Smooth muscle cell (in vitro differentiated cells): ENCODE measurements around the gene GOPC. TPM values are rescaled to one million over a fixed set of nuclear protein-coding genes. Genes with fewer than 3 reads are reported as not detected.
A peak's percentile ranks its signal among the peaks of the same experiment; 100 is the strongest.

Experiments used
- DNase-seq: peaks from one replicate; lab custom pipeline; 2025; ENCODE audit not compliant: unreplicated experiment; lab: John Stamatoyannopoulos, UW
- H2AFZ ChIP-seq: fragments of 200-600 bp; sonication (generic); 2 replicates; pipeline ENCODE4 v1.6.0; 2016; ENCODE audit warnings: antibody characterized with exemption, low read depth, mild to moderate bottlenecking
- H3F3A ChIP-seq: fragments of 200-600 bp; sonication (generic); 2 replicates; pipeline ENCODE4 v1.6.0; 2017; ENCODE audit warnings: antibody characterized with exemption, low read depth
- H3K27ac ChIP-seq: fragments of 200-600 bp; sonication (generic); 2 replicates; pipeline ENCODE4 v1.5.1; 2016; ENCODE audit warnings: low read depth, mild to moderate bottlenecking
- H3K27me3 ChIP-seq: fragments of 200-600 bp; sonication (generic); 2 replicates; pipeline ENCODE4 v1.6.1; 2016; ENCODE audit warnings: low read depth, mild to moderate bottlenecking
- H3K36me3 ChIP-seq: fragments of 200-600 bp; sonication (generic); 2 replicates; pipeline ENCODE4 v1.5.1; 2016; ENCODE audit warnings: low read depth
- H3K4me1 ChIP-seq: fragments of 200-600 bp; sonication (generic); 2 replicates; pipeline ENCODE4 v1.5.1; 2016; ENCODE audit warnings: low read depth
- H3K4me2 ChIP-seq: fragments of 200-600 bp; sonication (generic); 2 replicates; pipeline ENCODE4 v1.6.0; 2016; ENCODE audit warnings: mild to moderate bottlenecking
- H3K4me3 ChIP-seq: fragments of 200-600 bp; sonication (generic); 2 replicates; pipeline ENCODE4 v1.5.1; 2016; ENCODE audit warnings: mild to moderate bottlenecking
- H3K79me2 ChIP-seq: fragments of 200-600 bp; sonication (generic); 2 replicates; pipeline ENCODE4 v1.6.0; 2016; ENCODE audit warnings: low read depth, mild to moderate bottlenecking
- H3K9ac ChIP-seq: fragments of 200-600 bp; sonication (generic); 2 replicates; pipeline ENCODE4 v1.6.0; 2016; ENCODE audit warnings: low read depth
- H3K9me3 ChIP-seq: fragments of 200-600 bp; sonication (generic); replicated peaks from 2 replicates; pipeline ENCODE4 v1.5.1; 2016; ENCODE audit warnings: low read depth
- H4K20me1 ChIP-seq: fragments of 200-600 bp; sonication (generic); 2 replicates; pipeline ENCODE4 v1.6.0; 2016; ENCODE audit warnings: low read depth
- WGBS: methylation state at CpG from one replicate; pipeline ENCODE4 v1.1.7; 2016; ENCODE audit warnings: low lambda C conversion rate; 5-methylcytosine and 5-hydroxymethylcytosine counted together
- polyA plus RNA-seq: library from polyadenylated mRNA; unstranded; fragments of >200 nt; fragmentation: Nextera tagmentation; extraction: Ambion mirVana; gene quantifications from 2 replicates; pipeline ENCODE4 v1.2.1, GENCODE V29; 2016
- total RNA-seq: library from RNA; depleted of rRNA; stranded (reverse); fragments of >200 nt; gene quantifications from 2 replicates; pipeline ENCODE4 v1.2.3, GENCODE V29; 2014
- TF ChIP-seq, protein P1 (sequence below): fragments of 200-600 bp; sonication (generic); IDR thresholded peaks from 2 replicates; pipeline ENCODE4 v1.5.1; 2017; ENCODE audit warnings: borderline replicate concordance, mild to moderate bottlenecking, antibody characterized with exemption; ENCODE audit not compliant: insufficient read depth, poor library complexity, severe bottlenecking

GOPC gene
- total and polyA plus RNA-seq, 2 experiments from 2014 or later, result 26.5 to 73.7 TPM

DNA sequence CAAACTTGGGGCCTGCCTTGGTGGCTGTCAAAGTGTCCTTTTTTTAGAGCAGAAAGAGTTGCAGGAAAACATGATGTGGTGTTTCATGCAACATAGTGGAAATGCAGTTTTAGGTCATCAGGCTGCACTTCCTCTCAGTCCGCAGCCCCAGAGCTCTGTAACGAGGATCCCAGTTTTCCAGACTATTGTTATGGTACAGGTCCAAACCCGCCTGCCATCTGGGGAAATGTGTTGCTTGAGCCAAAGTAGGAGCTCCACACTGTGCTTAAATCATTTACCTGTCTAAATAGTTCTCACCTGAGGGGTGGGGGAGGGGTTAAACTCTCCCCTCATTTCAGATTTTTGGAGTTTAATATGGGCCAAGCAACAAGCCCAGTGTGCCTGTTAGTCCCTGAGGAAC is 59.8 kb downstream of the GOPC start:
- Histone ChIP-seq H3K9ac (no peak overlapping the region), H3K4me1 (no peaks in the 10 kb centered on the region), H3K79me2 (no peaks in the 10 kb centered on the region), H3F3A (no peaks in the 10 kb centered on the region), H3K4me3 (no peak overlapping the region), H3K36me3 (peaks cover 14% of the 10 kb centered on the region), H2AFZ (no peak overlapping the region), H4K20me1 (no peaks in the 10 kb centered on the region), H3K27me3 (no peaks in the 10 kb centered on the region), H3K9me3 (no peaks in the 10 kb centered on the region), H3K27ac (peak overlapping the region; percentile 1), H3K4me2 (no peak overlapping the region)
- WGBS, result 74% methylated on average over 3 of the region's 3 CpGs
- DNase-seq, result no peak
- TF ChIP-seq, protein P1, sequence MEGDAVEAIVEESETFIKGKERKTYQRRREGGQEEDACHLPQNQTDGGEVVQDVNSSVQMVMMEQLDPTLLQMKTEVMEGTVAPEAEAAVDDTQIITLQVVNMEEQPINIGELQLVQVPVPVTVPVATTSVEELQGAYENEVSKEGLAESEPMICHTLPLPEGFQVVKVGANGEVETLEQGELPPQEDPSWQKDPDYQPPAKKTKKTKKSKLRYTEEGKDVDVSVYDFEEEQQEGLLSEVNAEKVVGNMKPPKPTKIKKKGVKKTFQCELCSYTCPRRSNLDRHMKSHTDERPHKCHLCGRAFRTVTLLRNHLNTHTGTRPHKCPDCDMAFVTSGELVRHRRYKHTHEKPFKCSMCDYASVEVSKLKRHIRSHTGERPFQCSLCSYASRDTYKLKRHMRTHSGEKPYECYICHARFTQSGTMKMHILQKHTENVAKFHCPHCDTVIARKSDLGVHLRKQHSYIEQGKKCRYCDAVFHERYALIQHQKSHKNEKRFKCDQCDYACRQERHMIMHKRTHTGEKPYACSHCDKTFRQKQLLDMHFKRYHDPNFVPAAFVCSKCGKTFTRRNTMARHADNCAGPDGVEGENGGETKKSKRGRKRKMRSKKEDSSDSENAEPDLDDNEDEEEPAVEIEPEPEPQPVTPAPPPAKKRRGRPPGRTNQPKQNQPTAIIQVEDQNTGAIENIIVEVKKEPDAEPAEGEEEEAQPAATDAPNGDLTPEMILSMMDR, result no peak

DNA sequence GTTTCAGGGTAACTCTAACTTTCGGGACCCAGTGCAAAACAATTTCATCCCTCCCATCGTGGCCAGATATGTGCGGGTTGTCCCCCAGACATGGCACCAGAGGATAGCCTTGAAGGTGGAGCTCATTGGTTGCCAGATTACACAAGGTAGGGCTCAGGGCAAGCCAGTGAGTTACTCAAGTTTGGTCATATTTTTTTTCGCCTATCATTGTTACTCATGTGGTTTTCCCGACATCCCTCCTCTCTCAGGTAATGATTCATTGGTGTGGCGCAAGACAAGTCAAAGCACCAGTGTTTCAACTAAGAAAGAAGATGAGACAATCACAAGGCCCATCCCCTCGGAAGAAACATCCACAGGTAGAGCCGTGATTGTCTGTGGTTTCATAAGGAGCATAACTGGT is 61.6 kb downstream of the GOPC start:
- Histone ChIP-seq H3F3A (no peaks in the 10 kb centered on the region), H3K9ac (no peak overlapping the region), H4K20me1 (no peaks in the 10 kb centered on the region), H3K27me3 (no peaks in the 10 kb centered on the region), H3K27ac (peak overlapping the region; percentile 50), H3K79me2 (no peaks in the 10 kb centered on the region), H2AFZ (no peak overlapping the region), H3K4me3 (no peak overlapping the region), H3K4me2 (no peak overlapping the region), H3K36me3 (peaks cover 14% of the 10 kb centered on the region), H3K9me3 (no peaks in the 10 kb centered on the region), H3K4me1 (no peaks in the 10 kb centered on the region)
- no peak for DNase-seq
- 80% methylated on average over 8 of the region's 8 CpGs for WGBS
- TF ChIP-seq, protein P1, result no peak

DNA sequence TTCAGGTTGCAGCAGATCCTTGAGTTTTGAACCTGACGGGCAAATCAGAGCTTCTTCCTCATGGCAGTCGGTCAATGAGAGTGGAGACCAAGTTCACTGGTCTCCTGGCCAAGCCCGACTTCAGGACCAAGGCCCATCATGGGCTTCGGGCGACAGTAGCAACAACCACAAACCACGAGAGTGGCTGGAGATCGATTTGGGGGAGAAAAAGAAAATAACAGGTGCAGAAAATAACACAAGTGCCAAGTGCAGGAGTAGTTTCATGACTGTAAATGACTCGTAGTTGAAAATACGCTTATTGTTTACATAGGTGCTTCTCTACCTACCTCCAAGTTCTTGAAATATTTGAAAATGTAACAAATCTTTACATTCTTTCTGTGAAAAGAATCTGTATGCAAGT is 63.7 kb downstream of the GOPC start:
- H3K36me3 ChIP-seq, result peaks cover 14% of the 10 kb centered on the region
- 93% methylated on average over 9 of the region's 9 CpGs for WGBS

DNA sequence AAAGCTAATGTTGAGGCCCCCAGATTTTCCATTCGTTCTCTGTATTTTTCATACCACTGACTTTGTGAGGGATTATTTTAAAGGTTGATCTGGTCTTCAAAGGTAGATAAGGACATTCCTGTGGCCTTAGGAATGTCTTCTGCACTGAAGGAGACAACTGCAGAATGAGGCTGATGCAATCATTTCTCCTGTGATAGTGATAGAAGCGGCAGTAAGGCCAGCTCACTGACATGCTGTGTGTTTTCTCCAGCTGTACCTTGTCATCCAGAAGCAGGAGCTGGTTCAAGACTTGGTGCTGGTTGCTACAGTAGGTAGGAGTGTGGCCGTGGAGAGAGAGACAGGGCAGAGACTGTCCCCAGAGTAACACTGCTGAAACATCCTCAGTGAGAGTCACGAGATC is 66.0 kb downstream of the GOPC start:
- H3K79me2 ChIP-seq, result no peaks in the 10 kb centered on the region
- peaks cover 14% of the 10 kb centered on the region for H3K36me3 ChIP-seq
- TF ChIP-seq, protein P1, result no peak
- no peaks in the 10 kb centered on the region for H4K20me1 ChIP-seq
- H3K9ac ChIP-seq, result no peak overlapping the region
- H3K4me1 ChIP-seq, result no peaks in the 10 kb centered on the region
- no peak overlapping the region for H3K4me3 ChIP-seq
- peak overlapping the region; percentile 57 for H3K27ac ChIP-seq
- peak overlapping the region; percentile 7 for H3K4me2 ChIP-seq
- WGBS, result 35% methylated on average over 4 of the region's 4 CpGs
- H2AFZ ChIP-seq, result no peak overlapping the region
- no peaks in the 10 kb centered on the region for H3K9me3 ChIP-seq
- no peaks in the 10 kb centered on the region for H3F3A ChIP-seq
- H3K27me3 ChIP-seq, result no peaks in the 10 kb centered on the region
- no peak for DNase-seq

More for the DNA sequence above, 63.7 kb downstream of the GOPC start:
- no peak overlapping the region for H3K4me3 ChIP-seq
- H3F3A ChIP-seq, result no peaks in the 10 kb centered on the region
- H3K27ac ChIP-seq, result no peak overlapping the region
- no peaks in the 10 kb centered on the region for H3K27me3 ChIP-seq
- H3K9ac ChIP-seq, result no peak overlapping the region
- H2AFZ ChIP-seq, result no peak overlapping the region
- no peaks in the 10 kb centered on the region for H3K9me3 ChIP-seq
- no peak for DNase-seq
- H3K79me2 ChIP-seq, result no peaks in the 10 kb centered on the region
- no peaks in the 10 kb centered on the region for H4K20me1 ChIP-seq
- H3K4me1 ChIP-seq, result no peaks in the 10 kb centered on the region
- H3K4me2 ChIP-seq, result no peak overlapping the region
- TF ChIP-seq, protein P1, result no peak
